ENCODE results near the gene TGM3.

The TGM3 gene

GRCh38 chr20:2340136-2340535, 44.3 kb downstream of the TGM3 start:
- no peak for DNase-seq

GRCh38 chr20:2340823-2341222, 45.0 kb downstream of the TGM3 start:
- DNase-seq: no peak

GRCh38 chr20:2341336-2341735, 45.5 kb downstream of the TGM3 start:
- DNase-seq: no peak

GRCh38 chr20:2342243-2342642, 46.4 kb downstream of the TGM3 start:
- no peak for DNase-seq

- no peak for DNase-seq
Measured at GRCh38 chr20:2346188-2346587, 50.4 kb downstream of the TGM3 start.

- DNase-seq: no peak
Measured at GRCh38 chr20:2348336-2348735, 52.5 kb downstream of the TGM3 start.

GRCh38 chr20:2349801-2350200, 54.0 kb downstream of the TGM3 start:
- no peak for DNase-seq

- DNase-seq: no peak
Measured at GRCh38 chr20:2350606-2351005, 54.8 kb downstream of the TGM3 start.

- DNase-seq: no peak
Measured at GRCh38 chr20:2353231-2353630, 57.4 kb downstream of the TGM3 start.

GRCh38 chr20:2357114-2357513, 61.3 kb downstream of the TGM3 start:
- no peak for DNase-seq

- no peak for DNase-seq
Measured at GRCh38 chr20:2358006-2358405, 62.2 kb downstream of the TGM3 start.

GRCh38 chr20:2361035-2361593, 65.3 kb downstream of the TGM3 start:
- DNase-seq: no peak

- no peak for DNase-seq
Measured at GRCh38 chr20:2363187-2363586, 67.4 kb downstream of the TGM3 start.

- DNase-seq: no peak
Measured at GRCh38 chr20:2363587-2363986, 67.8 kb downstream of the TGM3 start.

GRCh38 chr20:2364044-2364443, 68.2 kb downstream of the TGM3 start:
- DNase-seq: no peak

- DNase-seq: no peak
Measured at GRCh38 chr20:2365091-2365490, 69.3 kb downstream of the TGM3 start.

- DNase-seq: no peak
Measured at GRCh38 chr20:2365666-2366065, 69.9 kb downstream of the TGM3 start.

GRCh38 chr20:2368621-2369020, 72.8 kb downstream of the TGM3 start:
- no peak for DNase-seq

GRCh38 chr20:2373098-2373497, 77.3 kb downstream of the TGM3 start:
- no peak for DNase-seq

GRCh38 chr20:2374346-2375125, 78.7 kb downstream of the TGM3 start:
- DNase-seq: no peak

GRCh38 chr20:2378893-2379292, 83.1 kb downstream of the TGM3 start:
- DNase-seq: no peak

- DNase-seq: no peak
Measured at GRCh38 chr20:2379511-2380229, 83.9 kb downstream of the TGM3 start.

- DNase-seq: no peak
Measured at GRCh38 chr20:2380601-2381000, 84.8 kb downstream of the TGM3 start, which contains the start of gene TGM6. TGM6 (plus strand) TSS chr20:2380901; CDS start chr20:2380969, 68 bp downstream.

GRCh38 chr20:2381303-2381702, 85.5 kb downstream of the TGM3 start:
- DNase-seq: no peak

Data from midbrain (tissue), 1 donor.